CD14-positive monocyte (primary cell): ENCODE measurements around the gene DDX52. TPM values are rescaled to one million over a fixed set of nuclear protein-coding genes. Genes with fewer than 3 reads are reported as not detected.
A peak's percentile ranks its signal among the peaks of the same experiment; 100 is the strongest.

Source experiments
- DNase-seq, 3 donors: peaks; one replicate each; pipeline ENCODE4 v3.0.0-alpha.2; 2011 to 2022
- H2AFZ ChIP-seq: 2 replicates; pipeline ENCODE4 v1.6.0; 2012; ENCODE audit warnings: mild to moderate bottlenecking, low read depth, low read length, inconsistent platforms; ENCODE audit not compliant: insufficient read depth, poor library complexity, severe bottlenecking
- H3K27ac ChIP-seq, 2 donors: 1 replicate in 1 of 2; 2 replicates in 1 of 2; pipeline ENCODE4 v1.5.1; 2012 to 2013; ENCODE audit warnings: low read length in 2 of 2, control low read depth in 1 of 2, inconsistent platforms in 1 of 2, low read depth in 1 of 2, mild to moderate bottlenecking in 1 of 2
- H3K27me3 ChIP-seq, 2 donors: one replicate each; pipeline versions ENCODE4 v1.6.0 to v1.6.1; 2011 to 2013; ENCODE audit warnings: low read length in 2 of 2; ENCODE audit not compliant: control insufficient read depth in 2 of 2, insufficient read depth in 2 of 2
- H3K36me3 ChIP-seq, 2 donors: replicated peaks in 1 of 2; 1 replicate in 1 of 2; 2 replicates in 1 of 2; pipeline versions ENCODE4 v1.5.1 to v1.6.1; 2012 to 2013; ENCODE audit warnings: low read length in 2 of 2, control low read depth in 1 of 2, inconsistent platforms in 1 of 2, mild to moderate bottlenecking in 1 of 2; ENCODE audit not compliant: insufficient read depth in 2 of 2, control insufficient read depth in 1 of 2
- H3K4me1 ChIP-seq, 2 donors: 1 replicate in 1 of 2; 2 replicates in 1 of 2; pipeline versions ENCODE4 v1.5.1 to v1.6.1; 2012 to 2013; ENCODE audit warnings: low read length in 2 of 2, control low read depth in 1 of 2, inconsistent platforms in 1 of 2, mild to moderate bottlenecking in 1 of 2, moderate library complexity in 1 of 2; ENCODE audit not compliant: insufficient read depth in 2 of 2, control insufficient read depth in 1 of 2
- H3K4me2 ChIP-seq: replicated peaks from 2 replicates; pipeline ENCODE3; 2012; ENCODE audit warnings: low read length, moderate library complexity, mild to moderate bottlenecking; ENCODE audit not compliant: poor library complexity, severe bottlenecking; ENCODE audit errors: extremely low read depth
- H3K4me3 ChIP-seq, 3 experiments: fragments of 200-600 bp in 1 of 3; sonication (generic) in 1 of 3; replicated peaks in 1 of 3; 1 replicate in 2 of 3; 2 replicates in 1 of 3; pipeline ENCODE4 v1.5.1; 2011 to 2013; ENCODE audit warnings: low read length in 3 of 3, mild to moderate bottlenecking in 3 of 3, control low read depth in 2 of 3, low read depth in 2 of 3, inconsistent platforms in 1 of 3, moderate library complexity in 1 of 3
- H3K79me2 ChIP-seq: 2 replicates; pipeline ENCODE4 v1.6.0; 2012; ENCODE audit warnings: mild to moderate bottlenecking, control low read depth, inconsistent platforms, low read length, moderate library complexity; ENCODE audit not compliant: insufficient read depth
- H3K9ac ChIP-seq: 2 replicates; pipeline ENCODE4 v1.6.0; 2017; ENCODE audit warnings: low read length, mild to moderate bottlenecking; ENCODE audit not compliant: insufficient read depth, poor library complexity, severe bottlenecking
- H3K9me3 ChIP-seq, 2 donors: replicated peaks in 1 of 2; 1 replicate in 1 of 2; 2 replicates in 1 of 2; pipeline versions ENCODE4 v1.5.1 to v1.6.1; 2012 to 2013; ENCODE audit warnings: low read length in 2 of 2, control low read depth in 1 of 2; ENCODE audit not compliant: control insufficient read depth in 1 of 2, insufficient read depth in 1 of 2
- H4K20me1 ChIP-seq: 2 replicates; pipeline ENCODE4 v1.6.0; 2012; ENCODE audit warnings: mild to moderate bottlenecking, low read length, control low read depth, moderate library complexity; ENCODE audit not compliant: insufficient read depth
- H3K27ac Mint-ChIP-seq, 7 donors: one replicate each; pipeline ENCODE4 v1.8.0; 2020; ENCODE audit warnings: mild to moderate bottlenecking in 7 of 7, mixed read lengths in 7 of 7, moderate library complexity in 6 of 7, inconsistent platforms in 2 of 7
- H3K27me3 Mint-ChIP-seq, 3 donors: one replicate each; pipeline ENCODE4 v1.8.0; 2021 to 2022; ENCODE audit warnings: low read depth in 3 of 3, mild to moderate bottlenecking in 3 of 3, mixed read lengths in 3 of 3, moderate library complexity in 3 of 3, inconsistent platforms in 1 of 3
- H3K36me3 Mint-ChIP-seq, 2 donors: one replicate each; pipeline ENCODE4 v1.8.0; 2020; ENCODE audit warnings: mixed read lengths in 2 of 2, inconsistent platforms in 1 of 2, mild to moderate bottlenecking in 1 of 2
- H3K4me1 Mint-ChIP-seq: one replicate; pipeline ENCODE4 v1.8.0; 2020; ENCODE audit warnings: mild to moderate bottlenecking, mixed read lengths
- H3K4me3 Mint-ChIP-seq, 2 donors: one replicate each; pipeline ENCODE4 v1.8.0; 2020; ENCODE audit warnings: mild to moderate bottlenecking in 2 of 2, mixed read lengths in 2 of 2, moderate library complexity in 1 of 2
- H3K9me3 Mint-ChIP-seq, 7 donors: one replicate each; pipeline ENCODE4 v1.8.0; 2020 to 2022; ENCODE audit warnings: mixed read lengths in 7 of 7, mild to moderate bottlenecking in 6 of 7, moderate library complexity in 6 of 7, inconsistent platforms in 2 of 7
- WGBS: methylation state at CpG from one replicate; pipeline ENCODE4 v1.1.5; 2013; ENCODE audit warnings: missing lambda C conversion rate; ENCODE audit not compliant: insufficient coverage; 5-methylcytosine and 5-hydroxymethylcytosine counted together
- intact Hi-C, 2 donors: fragments of 100-400 bp; cut with micrococcal nuclease; formaldehyde crosslinking; loops; one replicate each; pipeline versions ENCODE4 v1.15.0 to v1.15.1; 2023
- polyA plus RNA-seq, 3 donors: library from polyadenylated mRNA; depleted of rRNA in 1 of 3; unstranded in 2 of 3; stranded (reverse) in 1 of 3; fragments of 300-500 nt in 2 of 3; fragments of >200 nt in 1 of 3; fragmentation: Illumina TruSeq in 2 of 3; gene quantifications; 1 replicate in 2 of 3; 2 replicates in 1 of 3; pipeline ENCODE4 v1.2.3, GENCODE V29; 2012 to 2021
- TF ChIP-seq, protein P1 (sequence below): fragments of 200-600 bp; IDR thresholded peaks from one replicate; pipeline ENCODE4 v1.8.0; 2022; ENCODE audit warnings: antibody characterized with exemption, mild to moderate bottlenecking

The DDX52 gene
- polyA plus RNA-seq, 3 donors = 6.4 to 11.3 (median 8.8) TPM

- Histone ChIP-seq H3K9ac (no peak overlapping the region), H3K4me2 (no peak overlapping the region), H3K4me1 (no peaks in the 10 kb centered on the region), H2AFZ (no peak overlapping the region), H3K9me3 (no peaks in the 10 kb centered on the region), H3K27ac (no peak overlapping the region), H3K36me3 (no peaks in the 10 kb centered on the region), H3K27me3 (no peaks in the 10 kb centered on the region), H3K4me3 (no peak overlapping the region), H4K20me1 (no peaks in the 10 kb centered on the region), H3K79me2 (no peaks in the 10 kb centered on the region)
- Mint-ChIP-seq H3K4me3 (no peak overlapping the region), H3K36me3 (no peaks in the 10 kb centered on the region), H3K27ac (peak overlapping the region in 1 of 7 donors; percentile 22), H3K27me3 (peaks cover 2 to 10% (median 3%) of the 10 kb centered on the region in 3 donors), H3K9me3 (no peaks in the 10 kb centered on the region), H3K4me1 (peaks cover under 1% of the 10 kb centered on the region)
- TF ChIP-seq, protein P1, sequence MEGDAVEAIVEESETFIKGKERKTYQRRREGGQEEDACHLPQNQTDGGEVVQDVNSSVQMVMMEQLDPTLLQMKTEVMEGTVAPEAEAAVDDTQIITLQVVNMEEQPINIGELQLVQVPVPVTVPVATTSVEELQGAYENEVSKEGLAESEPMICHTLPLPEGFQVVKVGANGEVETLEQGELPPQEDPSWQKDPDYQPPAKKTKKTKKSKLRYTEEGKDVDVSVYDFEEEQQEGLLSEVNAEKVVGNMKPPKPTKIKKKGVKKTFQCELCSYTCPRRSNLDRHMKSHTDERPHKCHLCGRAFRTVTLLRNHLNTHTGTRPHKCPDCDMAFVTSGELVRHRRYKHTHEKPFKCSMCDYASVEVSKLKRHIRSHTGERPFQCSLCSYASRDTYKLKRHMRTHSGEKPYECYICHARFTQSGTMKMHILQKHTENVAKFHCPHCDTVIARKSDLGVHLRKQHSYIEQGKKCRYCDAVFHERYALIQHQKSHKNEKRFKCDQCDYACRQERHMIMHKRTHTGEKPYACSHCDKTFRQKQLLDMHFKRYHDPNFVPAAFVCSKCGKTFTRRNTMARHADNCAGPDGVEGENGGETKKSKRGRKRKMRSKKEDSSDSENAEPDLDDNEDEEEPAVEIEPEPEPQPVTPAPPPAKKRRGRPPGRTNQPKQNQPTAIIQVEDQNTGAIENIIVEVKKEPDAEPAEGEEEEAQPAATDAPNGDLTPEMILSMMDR = no peak
- intact Hi-C loops = no loop called here
- WGBS = 60% methylated on average over 1 of the region's 7 CpGs
- DNase-seq = no peak
Observed at GRCh38 chr17:37689317-37689716, 46.1 kb upstream of the DDX52 start.

DNA sequence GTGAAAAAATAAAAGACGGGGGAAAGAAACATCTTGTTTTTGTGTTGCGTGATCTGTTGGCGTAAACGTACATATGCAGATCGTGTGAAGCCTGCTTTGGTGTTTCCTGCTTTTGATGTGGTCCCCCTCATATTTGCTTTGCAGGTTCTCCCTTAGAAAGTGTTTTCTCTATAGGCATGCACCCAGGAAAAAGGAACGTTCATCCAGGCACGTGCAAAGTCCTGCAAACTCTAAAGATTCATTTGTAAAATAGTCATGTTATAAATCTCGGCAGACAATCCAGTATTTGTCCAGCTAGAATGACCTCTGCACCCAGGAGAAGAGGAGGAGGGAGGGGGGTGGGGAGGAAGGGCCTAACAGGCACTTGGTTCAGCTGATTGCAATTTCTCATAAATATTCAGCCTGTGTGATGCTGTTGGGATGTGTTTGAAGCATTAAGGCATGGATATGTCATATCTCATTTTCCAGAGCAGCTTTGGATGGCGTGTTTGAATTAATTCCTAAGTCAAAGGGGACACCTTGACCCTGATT lies 40.3 kb upstream of the DDX52 start:
- TF ChIP-seq, protein P1 = no peak
- H3K27ac Mint-ChIP-seq = no peak overlapping the region
- 97% methylated on average over 5 of the region's 9 CpGs for WGBS

More for the DNA sequence above, 40.3 kb upstream of the DDX52 start:
- H3K4me1 ChIP-seq = no peaks in the 10 kb centered on the region
- H3K36me3 ChIP-seq = no peaks in the 10 kb centered on the region
- no peak overlapping the region for H3K4me3 ChIP-seq
- no peaks in the 10 kb centered on the region for H3K79me2 ChIP-seq
- H3K27ac ChIP-seq = no peak overlapping the region
- H3K4me2 ChIP-seq = no peak overlapping the region
- Mint-ChIP-seq H3K4me3 (no peak overlapping the region), H3K4me1 (no peaks in the 10 kb centered on the region), H3K9me3 (peaks cover 2 to 7% (median 3%) of the 10 kb centered on the region in 7 donors), H3K27me3 (peaks cover 0 to 3% (median under 1%) of the 10 kb centered on the region in 3 donors), H3K36me3 (no peaks in the 10 kb centered on the region)
- no peaks in the 10 kb centered on the region for H4K20me1 ChIP-seq
- no peak for DNase-seq
- no peaks in the 10 kb centered on the region for H3K9me3 ChIP-seq
- intact Hi-C loops = no loop called here
- H3K9ac ChIP-seq = no peak overlapping the region
- no peak overlapping the region for H2AFZ ChIP-seq
- H3K27me3 ChIP-seq = no peaks in the 10 kb centered on the region
